IPS-NIHi11 (cell line): ENCODE results near the gene GRK5.

Source experiments
- DNase-seq: peaks from one replicate; pipeline ENCODE4 v3.0.0; 2012; ENCODE audit warnings: mixed read lengths, low spot score

The GRK5 gene

DNA sequence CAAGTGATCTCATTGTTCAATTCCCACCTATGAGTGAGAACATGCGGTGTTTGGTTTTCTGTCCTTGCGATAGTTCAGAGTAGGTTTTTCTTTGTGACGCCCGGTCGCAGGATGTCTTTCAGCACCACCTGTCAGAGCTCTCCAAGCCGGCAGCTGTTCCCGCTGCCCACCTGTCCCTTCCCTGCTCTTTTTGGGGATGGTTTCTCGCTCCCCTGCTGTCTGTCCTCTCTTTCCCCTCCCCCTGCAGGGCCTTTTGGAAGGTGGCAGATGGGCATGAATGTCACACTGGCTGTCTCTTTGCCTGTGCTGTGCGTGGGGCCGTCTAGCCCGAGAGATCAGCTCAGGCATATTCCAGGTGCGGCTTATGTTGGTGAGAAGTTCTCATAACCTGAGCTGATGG, 137.0 kb downstream of the GRK5 start:
- no peak for DNase-seq

DNA sequence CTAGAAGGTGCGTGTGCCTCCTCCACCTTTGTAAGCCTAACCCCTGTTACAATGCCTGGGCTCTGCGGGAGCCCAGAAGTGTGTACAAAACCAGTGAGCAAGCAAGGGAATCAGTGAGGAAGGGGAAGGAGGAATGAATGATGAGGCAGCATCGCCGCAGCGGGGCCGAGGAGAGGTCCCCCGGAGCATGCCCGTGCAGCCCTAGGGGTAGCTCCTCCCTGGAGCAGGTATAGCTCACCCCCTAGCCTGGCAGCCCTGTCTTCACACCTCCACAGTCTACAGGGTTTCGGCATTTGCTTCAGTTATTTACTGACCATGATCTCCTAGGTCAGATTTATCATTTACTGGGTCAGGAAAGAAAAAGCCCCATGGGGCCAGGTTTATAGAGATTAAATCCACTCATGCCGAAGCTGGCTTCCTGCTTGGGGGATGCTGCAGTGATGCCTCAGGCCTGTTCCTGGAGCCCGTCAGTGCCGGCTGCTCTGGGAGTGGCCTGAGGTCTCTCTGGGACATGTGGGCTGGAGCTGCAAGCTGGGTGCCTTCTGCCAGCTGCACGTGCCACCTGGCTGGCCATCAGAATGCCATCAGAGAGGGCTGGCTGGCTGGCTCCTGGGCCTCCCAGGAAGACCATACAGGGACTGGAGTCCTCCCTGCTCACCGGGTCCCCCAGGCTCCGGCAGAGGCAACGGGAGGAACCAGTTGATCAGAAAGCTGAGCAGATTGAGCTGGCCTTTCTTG, 138.9 kb downstream of the GRK5 start:
- DNase-seq = no peak

DNA sequence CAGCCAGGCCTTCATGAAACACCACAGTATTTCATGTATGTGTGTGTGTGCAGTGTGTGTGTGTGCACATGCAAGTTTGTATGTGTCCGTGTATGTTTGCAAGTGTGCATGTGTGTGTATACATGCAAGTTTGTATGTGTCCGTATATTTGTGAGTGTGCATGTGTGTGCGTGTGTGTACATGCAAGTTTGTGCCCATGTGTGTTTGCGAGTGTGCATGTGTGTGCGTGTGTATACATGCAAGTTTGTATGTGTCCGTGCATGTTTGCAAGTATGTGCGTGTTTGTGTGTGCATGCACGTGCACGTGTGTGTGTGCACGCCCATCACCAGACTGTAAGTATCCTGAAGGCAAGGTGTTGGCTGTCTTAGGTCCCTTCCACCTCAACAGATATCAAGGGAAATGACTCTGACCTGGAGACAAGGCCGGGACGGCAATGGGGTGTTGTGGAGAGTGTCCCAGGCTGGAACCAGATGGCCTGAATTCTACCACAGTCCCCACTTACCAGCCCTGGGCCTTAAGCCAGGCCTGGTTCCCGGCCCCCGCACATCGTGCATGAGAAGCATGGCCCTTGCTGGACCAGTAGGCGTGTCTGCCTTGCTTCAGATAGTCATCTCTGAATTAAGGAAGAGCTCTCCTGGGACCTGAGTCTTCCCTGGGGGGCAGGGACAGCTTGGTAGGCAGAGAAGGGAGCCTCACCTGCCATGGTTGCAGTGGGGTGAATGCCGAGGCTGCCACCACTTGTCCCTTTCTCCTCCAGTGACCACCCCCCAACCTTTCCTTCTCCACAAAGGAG, 140.0 kb downstream of the GRK5 start:
- no peak for DNase-seq

DNA sequence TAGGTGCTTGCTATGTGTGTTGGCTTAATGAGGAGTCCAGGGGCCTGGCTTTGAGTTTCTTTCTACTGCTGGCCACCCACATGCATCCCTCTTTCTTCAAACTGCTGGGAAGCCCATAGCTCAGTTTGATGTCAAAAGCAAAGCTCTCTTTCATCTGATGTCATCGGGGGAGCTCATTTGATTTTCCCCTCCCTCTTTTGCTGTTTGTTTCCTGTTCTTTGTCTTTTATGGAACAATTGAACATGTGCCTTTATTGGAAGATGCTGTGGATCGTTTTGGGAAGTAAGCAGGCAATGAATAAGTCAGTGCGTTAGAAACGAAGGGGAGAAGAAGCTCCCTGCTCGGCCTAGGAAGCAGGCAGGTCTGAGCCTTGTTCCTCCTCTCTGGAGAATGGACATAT, 140.7 kb downstream of the GRK5 start:
- no peak for DNase-seq

DNA sequence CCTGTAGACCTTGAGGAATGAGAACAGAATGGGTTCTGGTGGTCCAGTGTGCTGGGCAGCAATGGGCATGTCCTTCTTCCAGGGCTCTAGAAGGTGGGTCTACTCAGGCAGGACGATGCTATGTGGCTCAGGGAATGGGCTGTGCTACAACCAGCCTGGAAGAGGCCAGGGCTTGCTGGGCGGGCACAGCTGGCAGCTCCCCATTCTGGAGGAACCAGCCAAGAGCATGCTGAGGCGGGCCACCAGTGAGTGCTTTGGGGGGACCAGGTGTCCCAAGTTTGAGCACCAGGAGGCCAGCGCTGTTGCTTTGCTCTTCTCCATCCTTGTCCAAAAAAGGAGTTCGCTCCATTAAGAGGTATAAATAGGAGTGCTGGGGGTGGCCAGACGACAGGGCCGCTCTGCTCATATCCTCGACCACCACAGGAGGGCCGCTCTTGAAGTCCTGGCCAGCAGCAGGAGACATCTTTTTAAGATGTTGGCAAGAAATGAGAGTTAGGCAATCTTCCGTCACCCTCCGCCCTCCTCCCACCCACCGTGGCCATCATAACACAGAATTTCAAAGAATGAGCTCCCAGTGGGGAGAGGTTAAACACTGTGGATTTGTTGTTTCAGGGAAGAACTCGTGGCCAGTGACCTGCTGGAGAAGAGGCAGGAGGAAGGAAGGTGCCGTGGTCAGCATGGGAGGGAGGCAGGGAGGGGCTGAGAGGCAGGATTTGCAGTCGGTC, 141.3 kb downstream of the GRK5 start:
- no peak for DNase-seq

DNA sequence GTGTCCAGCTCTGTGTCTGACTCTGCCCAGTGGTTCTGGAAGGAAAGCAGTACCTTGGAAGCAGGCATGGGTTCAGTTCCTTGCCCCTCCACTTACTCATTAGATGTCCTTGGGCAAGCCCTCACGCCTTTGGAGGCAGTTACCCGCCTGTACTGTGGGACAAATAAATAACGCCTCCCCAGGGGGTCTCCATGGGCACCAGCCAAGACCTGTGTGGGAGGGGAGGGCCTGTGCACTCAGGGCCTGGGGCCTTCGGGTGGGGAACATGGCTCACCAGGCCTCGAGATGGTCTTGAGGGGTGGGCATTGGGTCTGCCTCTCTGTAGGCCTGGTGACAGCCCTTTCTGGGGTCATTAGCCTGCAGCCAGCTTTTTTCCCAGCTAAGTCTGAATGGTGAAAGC, 142.0 kb downstream of the GRK5 start:
- DNase-seq = no peak

DNA sequence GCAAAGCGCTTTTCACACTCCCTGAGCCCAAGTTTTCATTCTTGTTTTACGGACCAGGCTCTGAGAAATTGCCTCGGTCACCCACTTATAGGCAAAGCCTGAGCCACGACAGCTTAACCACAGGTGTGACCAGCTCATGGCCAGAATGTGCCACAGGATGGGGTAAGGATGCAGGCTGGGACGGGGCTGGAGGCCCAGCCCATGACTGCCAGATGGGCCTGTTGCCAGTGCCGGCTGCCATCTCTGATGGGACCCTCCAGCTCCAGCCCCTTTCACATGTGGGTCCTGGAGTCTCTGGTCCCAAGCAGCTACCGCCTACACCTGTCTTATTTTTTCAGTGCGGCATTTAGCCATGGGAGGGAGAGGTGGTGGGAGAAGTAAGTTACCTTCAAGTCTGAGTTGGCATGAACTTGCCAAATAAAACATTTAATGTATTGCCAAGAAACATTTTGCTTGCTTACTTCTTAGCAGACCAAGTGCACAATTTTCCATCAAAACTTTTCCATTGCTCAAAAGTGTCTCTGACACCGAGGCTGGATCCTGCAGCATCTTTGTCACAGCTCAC, 142.6 kb downstream of the GRK5 start:
- DNase-seq = no peak

DNA sequence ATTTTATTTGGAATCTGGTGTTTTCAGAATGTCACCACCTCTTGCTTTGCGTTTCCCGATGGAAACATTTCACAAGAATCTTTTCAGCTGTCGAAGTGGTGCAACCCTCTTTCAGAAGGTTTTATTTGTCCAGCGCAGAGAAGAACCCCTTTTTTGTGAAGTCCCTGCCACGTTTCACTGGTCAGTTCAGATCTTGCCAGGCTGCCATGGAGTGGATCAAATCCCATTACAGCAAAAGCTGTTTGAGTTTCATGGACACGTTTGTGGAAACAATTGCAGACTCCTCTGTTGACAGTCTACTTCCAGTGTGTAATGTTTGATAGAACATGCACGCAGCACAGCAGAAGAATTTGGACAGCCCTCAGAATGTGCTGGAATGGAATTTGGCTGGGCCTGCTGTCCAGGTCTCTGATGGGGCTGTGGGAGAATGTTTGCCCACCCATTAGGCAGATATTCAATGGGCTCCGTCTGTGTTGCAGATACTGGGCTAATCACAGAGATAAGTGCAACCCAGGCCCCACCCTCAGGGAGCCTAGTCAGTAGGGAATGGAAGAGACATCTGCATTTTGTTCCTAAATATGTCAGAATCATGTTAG, 143.2 kb downstream of the GRK5 start:
- no peak for DNase-seq

DNA sequence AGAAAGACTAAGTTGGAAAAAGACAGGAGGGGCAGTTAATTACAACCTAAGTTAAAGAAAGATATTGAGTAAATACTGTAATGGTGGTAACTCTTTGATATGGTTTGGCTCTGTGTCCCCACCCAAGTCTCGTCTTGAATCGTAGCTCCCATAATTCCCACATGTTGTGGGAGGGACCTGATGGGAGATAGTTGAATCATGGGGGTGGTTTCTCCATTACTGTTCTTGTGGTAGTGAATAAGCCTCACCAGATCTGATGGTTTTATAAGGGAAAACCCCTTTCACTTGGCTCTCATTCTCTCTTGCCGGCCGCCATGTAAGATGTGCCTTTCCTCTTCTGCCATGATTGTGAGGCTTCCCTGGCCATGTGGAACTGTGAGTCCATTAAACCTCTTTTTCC, 143.8 kb downstream of the GRK5 start:
- no peak for DNase-seq

DNA sequence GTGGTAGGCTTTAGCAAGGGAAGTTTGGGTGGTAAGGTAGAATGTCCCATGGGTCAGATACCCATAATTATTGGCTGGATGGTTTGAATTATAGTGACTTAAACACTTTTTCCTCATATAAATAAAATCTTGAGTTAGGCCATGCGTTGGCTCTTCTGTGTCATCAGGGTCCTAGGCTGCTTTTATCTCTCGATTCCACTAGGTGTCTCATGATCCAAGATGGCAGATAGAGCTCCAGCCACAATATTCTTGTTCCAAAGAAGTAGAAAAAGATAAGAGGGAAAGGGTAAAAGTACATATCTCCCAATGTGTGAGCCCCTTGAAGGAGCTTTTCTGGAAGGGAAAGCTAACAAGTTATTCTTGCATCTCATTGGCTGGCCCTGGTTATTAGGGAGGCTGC, 144.7 kb downstream of the GRK5 start:
- no peak for DNase-seq

DNA sequence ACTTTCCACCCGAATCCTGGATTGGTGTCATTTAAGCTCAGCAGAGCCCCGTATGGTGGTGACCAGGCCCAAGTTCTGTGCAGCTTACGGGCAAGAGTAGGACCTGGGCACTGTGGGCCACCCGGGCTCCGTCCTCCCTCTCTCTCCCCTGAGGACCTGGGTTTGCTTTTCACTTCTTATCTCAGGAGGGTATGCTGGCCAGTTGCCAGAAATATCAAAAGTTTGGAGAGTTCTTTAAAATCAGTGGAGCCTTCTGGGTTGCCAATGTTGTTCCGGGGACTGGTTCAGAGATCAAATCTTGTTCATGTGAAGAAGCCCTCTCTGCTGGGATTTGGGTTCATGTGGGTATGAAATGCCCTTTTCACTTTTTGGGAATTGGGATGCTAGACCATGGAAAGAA, 145.4 kb downstream of the GRK5 start:
- DNase-seq = no peak

DNA sequence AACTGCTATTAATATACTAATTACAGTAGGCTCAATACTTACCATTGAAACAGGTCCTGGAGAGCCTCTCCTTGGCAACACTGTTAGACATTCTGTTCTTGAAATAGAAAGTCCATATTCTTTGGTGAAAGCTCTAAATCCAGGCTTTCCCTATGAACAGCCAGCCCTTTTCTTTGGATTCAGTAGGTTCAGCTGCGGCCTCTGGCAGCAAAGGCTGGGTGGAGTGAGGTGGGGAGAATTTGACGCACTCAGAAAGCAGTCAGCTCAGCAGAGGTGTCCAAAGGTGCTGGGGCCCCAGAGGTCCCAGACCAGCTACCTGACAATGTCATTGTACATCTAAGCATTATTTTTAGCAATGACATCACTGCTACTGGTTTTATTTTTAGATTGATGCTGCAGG, 146.1 kb downstream of the GRK5 start:
- DNase-seq = no peak

DNA sequence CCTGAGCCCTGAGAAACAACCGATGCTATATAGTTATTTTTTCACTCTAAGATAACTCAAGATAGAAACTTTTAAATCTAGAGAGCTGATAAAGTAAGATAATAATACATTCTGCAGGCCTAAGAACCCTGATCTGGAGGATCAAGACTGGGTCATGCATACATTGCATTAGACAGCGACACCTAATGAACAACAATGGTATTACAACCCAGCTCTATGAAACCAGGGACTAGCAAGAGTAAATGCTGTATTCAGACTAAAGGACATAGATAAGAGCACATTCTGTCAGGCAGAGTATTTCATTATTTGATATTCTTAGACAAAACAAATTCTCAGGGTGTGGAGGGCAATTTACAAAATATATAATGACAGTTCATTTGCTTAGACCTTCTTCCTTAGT, 148.6 kb downstream of the GRK5 start:
- no peak for DNase-seq

DNA sequence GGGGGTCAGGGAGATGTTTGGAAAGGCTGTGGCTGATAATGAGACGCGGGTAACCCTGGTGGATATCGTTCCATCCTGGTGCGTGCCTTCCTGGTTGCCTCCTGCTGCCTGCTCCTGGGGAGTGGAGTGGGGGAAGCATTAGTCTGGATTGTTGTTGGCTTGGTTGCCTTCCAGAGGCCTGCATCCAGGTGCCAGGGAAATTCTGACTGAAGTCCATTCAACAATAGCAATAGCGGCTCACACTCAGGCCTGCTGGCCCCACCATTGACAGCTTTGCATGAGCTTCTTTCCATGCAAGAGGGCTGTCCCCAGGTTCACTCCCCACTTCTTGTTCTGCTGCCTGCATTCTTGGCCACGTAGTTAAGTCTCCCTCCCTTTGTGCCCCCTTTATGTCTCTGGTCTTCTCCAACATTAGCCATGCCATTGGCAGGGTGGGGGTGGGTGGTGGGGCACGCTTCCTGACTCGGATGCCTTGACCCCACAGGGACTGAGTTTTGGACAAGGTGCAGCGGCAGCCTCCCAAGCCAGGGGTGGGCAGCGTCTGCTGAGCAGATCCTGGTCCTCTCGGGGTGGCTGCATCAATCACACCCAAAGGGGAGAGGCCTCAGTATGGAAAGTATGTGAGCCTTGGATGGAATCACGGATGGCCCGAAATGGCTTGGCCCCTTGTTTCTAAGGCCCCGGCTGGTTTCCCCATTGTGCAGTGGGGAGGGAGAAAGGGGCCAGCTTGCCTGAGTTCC, 150.2 kb downstream of the GRK5 start:
- DNase-seq = no peak

DNA sequence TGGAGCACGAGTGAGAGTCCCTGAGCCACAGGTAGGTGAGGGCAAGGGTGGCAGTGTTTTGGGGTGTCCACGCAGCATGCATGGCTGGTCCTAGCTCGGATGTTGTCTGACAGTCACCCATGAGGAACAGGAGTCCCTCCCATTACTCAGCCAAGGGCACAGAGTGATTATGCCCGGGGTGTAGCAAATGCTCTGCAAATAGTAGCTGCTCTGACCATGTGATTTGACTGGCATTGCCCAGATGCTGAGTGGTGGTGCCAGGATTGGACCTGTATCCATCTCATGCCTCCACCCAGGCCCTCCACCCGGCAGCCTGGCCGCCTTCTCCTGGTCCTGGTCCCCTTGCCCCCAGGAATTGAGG, 150.8 kb downstream of the GRK5 start:
- no peak for DNase-seq

DNA sequence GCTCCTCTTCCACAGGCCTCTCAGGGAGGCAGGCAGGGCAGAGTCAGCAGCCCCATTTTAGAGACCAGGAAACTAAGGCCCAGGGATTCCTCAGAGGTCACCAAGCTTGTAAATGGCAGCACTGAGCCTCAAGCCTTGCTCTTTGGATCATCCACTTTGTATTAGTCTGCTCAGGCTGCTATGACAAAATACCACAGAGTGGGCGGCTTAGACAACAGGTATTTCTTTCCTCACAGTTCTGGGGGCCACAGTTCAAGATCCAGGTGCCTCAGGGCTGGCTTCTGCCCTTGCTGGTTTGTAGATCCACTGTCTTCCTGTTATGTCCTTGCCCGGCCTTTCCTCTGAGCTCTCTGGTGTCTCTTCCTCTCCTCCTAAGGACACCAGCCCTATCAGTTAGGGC, 151.2 kb downstream of the GRK5 start:
- DNase-seq = no peak

DNA sequence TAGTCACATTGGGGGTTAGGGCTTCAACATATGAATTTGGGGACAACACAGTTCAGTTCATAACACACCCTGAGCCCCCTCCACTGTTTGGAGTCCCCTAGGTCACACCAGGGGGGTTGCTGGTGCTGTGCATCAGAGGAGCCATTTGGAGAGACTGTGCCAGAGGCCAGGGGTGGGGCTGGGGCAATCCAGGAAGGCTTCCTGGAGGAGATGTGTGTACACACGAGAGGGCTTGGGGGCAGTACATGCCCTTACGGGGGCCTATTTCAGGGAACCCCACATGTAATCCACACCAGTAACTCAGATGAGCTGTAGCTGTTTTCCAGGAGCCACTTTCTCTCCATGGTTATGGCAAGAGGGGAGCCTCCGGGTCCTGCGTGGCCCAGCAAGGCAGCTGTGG, 151.7 kb downstream of the GRK5 start:
- DNase-seq = no peak

DNA sequence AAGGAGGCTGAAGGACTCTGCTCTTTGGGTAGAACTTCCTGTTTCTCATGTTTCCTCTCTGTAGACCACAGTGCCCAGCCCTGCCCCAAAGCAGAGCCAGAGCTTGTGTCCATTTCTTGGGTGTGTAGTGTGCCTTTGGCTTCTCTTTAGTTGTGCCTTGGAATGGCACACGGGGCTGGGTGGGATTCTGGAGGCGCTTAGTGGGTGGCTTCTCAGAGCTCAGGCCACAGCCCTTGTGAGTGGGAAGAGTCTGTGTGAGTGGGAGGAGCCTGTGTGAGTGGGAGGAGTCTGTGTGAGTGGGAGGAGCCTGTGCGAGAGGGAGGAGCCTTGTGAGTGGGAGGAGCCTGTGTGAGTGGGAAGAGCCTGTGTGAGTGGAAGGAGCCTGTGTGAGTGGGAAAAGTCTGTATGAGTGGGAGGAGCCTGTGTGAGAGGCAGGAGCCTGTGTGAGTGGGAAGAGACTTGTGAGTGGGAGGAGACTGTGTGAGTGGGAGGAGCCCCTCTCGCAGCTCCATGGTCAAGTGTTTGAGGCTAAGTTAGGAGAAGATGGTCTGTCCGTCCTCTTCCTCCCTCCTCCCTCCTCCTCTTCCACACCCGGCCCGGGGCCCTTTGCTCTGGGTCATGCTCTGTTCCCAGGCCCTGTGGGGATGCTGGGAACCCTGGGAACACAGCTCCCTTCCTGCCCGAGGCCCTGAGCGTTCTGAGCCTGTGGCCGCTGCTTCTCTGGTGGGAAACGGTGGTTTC, 153.0 kb downstream of the GRK5 start:
- no peak for DNase-seq

DNA sequence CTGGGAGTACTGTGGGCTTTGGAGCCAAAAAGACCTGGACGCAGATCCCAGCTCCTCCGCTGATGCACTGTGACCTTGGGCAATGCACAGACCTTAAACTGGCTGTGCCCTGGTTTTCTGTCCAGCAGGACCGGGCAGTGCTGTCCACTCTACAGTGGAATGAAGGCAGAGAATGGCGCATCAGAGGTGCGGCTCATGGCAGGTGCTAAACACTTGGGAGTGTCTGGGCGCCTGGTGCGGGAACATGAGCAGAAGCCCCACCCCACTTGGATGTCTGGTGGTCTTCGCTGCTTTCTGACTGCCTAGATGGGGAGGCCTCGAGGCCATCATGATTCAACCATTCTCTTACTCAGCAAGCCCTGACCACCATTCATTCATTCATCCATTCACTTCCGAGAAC, 153.7 kb downstream of the GRK5 start:
- no peak for DNase-seq

DNA sequence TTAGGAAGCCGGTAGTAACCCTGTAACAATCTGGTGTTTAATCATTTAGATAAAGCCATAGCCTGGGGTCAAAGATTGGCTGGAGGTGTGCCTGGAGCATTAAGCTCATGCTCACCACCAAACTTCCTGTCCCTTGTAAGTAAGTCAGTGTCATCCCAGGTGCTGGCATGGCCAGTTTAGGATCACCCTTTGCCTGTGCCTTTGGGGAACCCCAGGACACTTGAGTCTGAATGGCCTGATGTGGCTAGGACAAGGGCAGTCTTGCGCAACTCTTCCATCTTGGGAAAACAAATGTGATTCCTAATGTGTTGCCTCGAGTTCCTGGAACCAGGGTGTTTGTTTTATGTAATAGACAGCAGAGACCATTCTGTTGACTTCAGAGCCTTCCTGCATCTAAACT, 154.8 kb downstream of the GRK5 start:
- no peak for DNase-seq
